HFFc6 (cell line): ENCODE measurements around the gene PDZRN3. TPM values are rescaled to one million over a fixed set of nuclear protein-coding genes. Genes with fewer than 3 reads are reported as not detected.

Experiments used
- DNase-seq: peaks from one replicate; pipeline ENCODE4 v3.0.0-alpha.2; 2018
- H3K27ac Mint-ChIP-seq: 2 replicates; pipeline ENCODE4 v1.8.0; 2020; ENCODE audit warnings: mild to moderate bottlenecking, mixed read lengths
- H3K27me3 Mint-ChIP-seq: 2 replicates; pipeline ENCODE4 v1.8.0; 2021; ENCODE audit warnings: mild to moderate bottlenecking, moderate library complexity, mixed read lengths; ENCODE audit not compliant: insufficient read depth
- H3K36me3 Mint-ChIP-seq: 2 replicates; pipeline ENCODE4 v1.8.0; 2021; ENCODE audit warnings: low read depth, mixed read lengths
- H3K4me1 Mint-ChIP-seq: 2 replicates; pipeline ENCODE4 v1.8.0; 2020; ENCODE audit warnings: low read depth, mixed read lengths
- H3K4me3 Mint-ChIP-seq: 2 replicates; pipeline ENCODE4 v1.8.0; 2020; ENCODE audit warnings: mild to moderate bottlenecking, moderate library complexity, mixed read lengths
- H3K9me3 Mint-ChIP-seq: 2 replicates; pipeline ENCODE4 v1.8.0; 2020; ENCODE audit warnings: mild to moderate bottlenecking, mixed read lengths
- total RNA-seq, 6 experiments: library from RNA; stranded (reverse); fragmentation: NEBNext Ultra II Directional; extraction: Animal tissue kit (Norgen Biotek cat#: 25700); gene quantifications; 2 replicates in 1 of 6; 3 replicates in 5 of 6; pipeline ENCODE4 v1.2.3, GENCODE V29; 2021
- TF ChIP-seq, protein P1 (sequence below): fragments of 200-600 bp; sonication (generic); IDR thresholded peaks from 2 replicates; pipeline ENCODE4 v1.5.0; 2021; ENCODE audit warnings: antibody characterized with exemption, mild to moderate bottlenecking

Gene PDZRN3
- total RNA-seq, 6 experiments from 2014 or later, result 15.1 to 18.5 (median 16.7) TPM

DNA sequence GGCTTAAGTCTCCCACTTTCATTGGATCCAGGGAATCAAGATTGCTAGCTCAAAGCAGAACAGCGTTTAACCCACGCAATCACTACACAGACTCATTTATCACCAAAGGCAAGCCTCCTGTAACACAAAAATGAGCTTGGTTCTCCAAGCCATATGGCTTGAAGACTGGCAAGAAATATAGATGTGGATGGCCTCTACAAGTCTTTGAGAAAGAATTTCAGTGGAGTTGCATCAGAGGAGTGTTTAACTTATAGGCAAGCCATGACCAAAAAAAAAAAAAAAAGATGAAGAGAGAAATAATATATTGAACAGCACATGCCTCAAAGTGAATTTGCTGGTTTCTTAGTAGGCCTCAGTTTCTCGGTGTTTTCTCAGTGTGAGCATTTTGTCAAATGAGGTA is 27.3 kb downstream of the PDZRN3 start:
- H3K4me3 Mint-ChIP-seq, result no peak overlapping the region
- no peaks in the 10 kb centered on the region for H3K9me3 Mint-ChIP-seq
- TF ChIP-seq, protein P1, sequence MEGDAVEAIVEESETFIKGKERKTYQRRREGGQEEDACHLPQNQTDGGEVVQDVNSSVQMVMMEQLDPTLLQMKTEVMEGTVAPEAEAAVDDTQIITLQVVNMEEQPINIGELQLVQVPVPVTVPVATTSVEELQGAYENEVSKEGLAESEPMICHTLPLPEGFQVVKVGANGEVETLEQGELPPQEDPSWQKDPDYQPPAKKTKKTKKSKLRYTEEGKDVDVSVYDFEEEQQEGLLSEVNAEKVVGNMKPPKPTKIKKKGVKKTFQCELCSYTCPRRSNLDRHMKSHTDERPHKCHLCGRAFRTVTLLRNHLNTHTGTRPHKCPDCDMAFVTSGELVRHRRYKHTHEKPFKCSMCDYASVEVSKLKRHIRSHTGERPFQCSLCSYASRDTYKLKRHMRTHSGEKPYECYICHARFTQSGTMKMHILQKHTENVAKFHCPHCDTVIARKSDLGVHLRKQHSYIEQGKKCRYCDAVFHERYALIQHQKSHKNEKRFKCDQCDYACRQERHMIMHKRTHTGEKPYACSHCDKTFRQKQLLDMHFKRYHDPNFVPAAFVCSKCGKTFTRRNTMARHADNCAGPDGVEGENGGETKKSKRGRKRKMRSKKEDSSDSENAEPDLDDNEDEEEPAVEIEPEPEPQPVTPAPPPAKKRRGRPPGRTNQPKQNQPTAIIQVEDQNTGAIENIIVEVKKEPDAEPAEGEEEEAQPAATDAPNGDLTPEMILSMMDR, result no peak
- H3K27ac Mint-ChIP-seq, result no peak overlapping the region
- DNase-seq, result no peak
- H3K36me3 Mint-ChIP-seq, result peaks cover 55% of the 10 kb centered on the region
- H3K27me3 Mint-ChIP-seq, result no peaks in the 10 kb centered on the region; the same call in 1 of the 2 replicates
- H3K4me1 Mint-ChIP-seq, result no peaks in the 10 kb centered on the region

DNA sequence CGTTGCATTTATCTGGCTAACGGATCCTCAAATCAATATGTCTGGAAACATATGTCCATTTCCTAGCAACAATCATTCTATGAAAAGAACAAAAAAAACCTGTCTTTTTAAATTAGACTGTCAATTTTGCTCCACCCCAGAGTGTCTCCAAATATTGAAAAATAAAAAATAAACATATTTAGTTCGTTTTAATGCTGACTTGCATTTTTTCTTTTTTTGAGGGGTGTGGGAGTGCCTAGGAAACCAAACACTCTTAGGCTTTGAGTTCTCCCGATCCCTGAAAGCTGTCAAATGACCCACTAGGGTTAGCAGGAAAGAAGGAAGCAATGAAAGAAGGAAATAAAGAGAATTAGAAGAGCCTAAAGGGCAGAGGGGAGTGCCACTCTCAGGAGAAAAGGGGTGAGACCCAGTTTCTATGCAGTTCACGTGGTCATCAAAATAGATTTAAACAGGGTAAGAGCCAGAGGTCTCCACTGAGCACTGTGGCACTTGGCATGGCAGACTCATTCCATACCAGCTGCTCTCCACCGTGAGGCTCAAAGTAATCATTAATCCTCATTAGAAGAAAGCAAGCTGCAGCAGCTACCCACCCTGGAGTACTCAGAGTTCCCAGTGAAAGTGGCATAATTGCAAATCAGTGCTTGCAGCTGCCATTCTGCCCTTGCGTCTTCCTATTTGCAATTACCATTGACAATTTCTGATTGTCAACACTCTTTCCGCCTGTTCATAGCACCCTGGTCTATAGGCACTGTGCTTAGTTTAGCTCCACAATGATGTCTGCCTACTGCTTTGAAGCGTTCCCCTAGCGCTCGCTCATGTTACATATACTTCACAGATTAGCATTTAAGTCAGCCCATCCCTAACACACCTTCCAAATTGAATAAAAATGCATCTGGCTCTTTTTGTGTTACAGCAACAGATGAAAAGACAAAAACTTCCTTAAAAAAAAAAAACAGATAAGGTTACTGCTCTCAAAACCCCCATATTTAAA is 32.3 kb downstream of the PDZRN3 start:
- H3K36me3 Mint-ChIP-seq, result peaks cover 28% of the 10 kb centered on the region
- H3K27ac Mint-ChIP-seq, result no peak overlapping the region
- H3K4me1 Mint-ChIP-seq, result peaks cover 7% of the 10 kb centered on the region; the same call in 1 of the 2 replicates
- DNase-seq, result no peak
- H3K27me3 Mint-ChIP-seq, result no peaks in the 10 kb centered on the region
- TF ChIP-seq, protein P1, result no peak
- no peaks in the 10 kb centered on the region for H3K9me3 Mint-ChIP-seq
- no peak overlapping the region for H3K4me3 Mint-ChIP-seq

DNA sequence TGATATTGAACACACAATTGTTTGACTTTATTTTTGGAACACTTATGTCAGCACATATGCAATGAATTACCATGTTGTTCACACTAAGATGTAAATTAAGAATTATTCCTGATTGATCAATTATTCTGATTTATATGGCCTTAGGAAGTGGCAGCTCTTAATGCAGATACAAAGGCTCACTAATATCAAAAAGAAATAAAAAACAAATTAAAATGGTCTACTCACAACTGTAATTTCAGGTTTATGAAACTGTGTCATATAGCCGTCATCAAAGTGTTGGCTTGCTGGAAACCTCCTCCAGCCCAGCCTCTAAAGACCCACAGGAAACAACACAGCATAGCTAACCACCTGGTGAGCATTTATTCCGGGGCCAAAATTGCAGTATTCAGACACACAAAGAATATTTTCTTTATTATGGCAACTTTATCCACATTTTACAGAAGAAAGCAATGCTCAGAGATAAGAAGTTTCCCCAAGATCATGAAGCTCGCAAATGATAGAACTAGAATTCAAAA is 33.4 kb downstream of the PDZRN3 start:
- Mint-ChIP-seq H3K36me3 (peaks cover 17% of the 10 kb centered on the region), H3K4me3 (no peak overlapping the region), H3K27ac (no peak overlapping the region), H3K27me3 (no peaks in the 10 kb centered on the region), H3K9me3 (no peaks in the 10 kb centered on the region), H3K4me1 (peaks cover 7% of the 10 kb centered on the region; the same call in 1 of the 2 replicates)
- TF ChIP-seq, protein P1, result no peak
- DNase-seq, result no peak

DNA sequence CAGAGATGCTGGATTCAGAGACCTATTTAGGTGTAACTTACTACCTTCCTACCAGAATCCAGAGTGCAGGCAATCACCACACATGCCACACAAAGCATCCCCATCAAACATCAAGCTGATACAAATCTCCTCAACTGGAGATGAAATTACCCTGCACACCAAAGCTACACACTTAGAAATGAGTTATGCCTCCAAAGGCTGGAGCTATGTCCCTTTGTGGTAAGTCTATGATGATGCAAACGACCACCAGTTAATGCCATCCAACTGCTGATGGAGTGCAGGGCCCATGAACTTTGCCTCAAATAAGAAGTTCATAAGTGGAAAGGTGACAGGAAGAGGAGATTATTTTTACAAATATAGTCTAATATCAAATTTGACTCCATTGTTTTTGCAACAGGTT is 38.1 kb downstream of the PDZRN3 start:
- H3K36me3 Mint-ChIP-seq, result peaks cover 7% of the 10 kb centered on the region

DNA sequence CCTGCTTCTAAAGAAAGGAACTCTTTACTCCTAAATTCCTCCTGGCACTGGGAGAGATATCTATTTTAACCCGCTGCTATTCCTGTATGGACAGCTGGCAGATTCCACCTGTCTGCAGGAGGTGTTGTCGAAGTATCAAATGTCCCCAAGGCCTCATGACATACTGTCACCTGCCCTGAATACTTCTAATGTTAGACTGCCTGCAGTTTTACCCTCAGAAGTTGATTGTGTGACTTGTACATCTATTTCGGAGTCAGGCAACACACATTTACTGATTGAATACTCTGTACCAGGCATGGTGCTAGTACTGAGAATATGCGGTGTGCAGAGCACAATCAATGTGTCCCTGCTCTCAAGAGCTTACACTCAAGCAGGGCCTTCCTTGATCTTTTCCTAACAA is 38.6 kb downstream of the PDZRN3 start:
- H3K4me1 Mint-ChIP-seq, result peaks cover 31% of the 10 kb centered on the region
- TF ChIP-seq, protein P1, result no peak

More for the DNA sequence above, 38.1 kb downstream of the PDZRN3 start:
- Mint-ChIP-seq H3K27ac (no peak overlapping the region), H3K4me1 (peaks cover 26% of the 10 kb centered on the region), H3K9me3 (no peaks in the 10 kb centered on the region), H3K27me3 (no peaks in the 10 kb centered on the region; the same call in 1 of the 2 replicates), H3K4me3 (no peak overlapping the region)
- no peak for DNase-seq
- TF ChIP-seq, protein P1, result no peak

More for the DNA sequence above, 38.6 kb downstream of the PDZRN3 start:
- no peak for DNase-seq
- no peak overlapping the region for H3K27ac Mint-ChIP-seq
- no peak overlapping the region for H3K4me3 Mint-ChIP-seq
- no peaks in the 10 kb centered on the region; the same call in 1 of the 2 replicates for H3K27me3 Mint-ChIP-seq
- H3K9me3 Mint-ChIP-seq, result no peaks in the 10 kb centered on the region
- peaks cover 7% of the 10 kb centered on the region for H3K36me3 Mint-ChIP-seq
